ENCODE results near the gene NPDC1.

DNA sequence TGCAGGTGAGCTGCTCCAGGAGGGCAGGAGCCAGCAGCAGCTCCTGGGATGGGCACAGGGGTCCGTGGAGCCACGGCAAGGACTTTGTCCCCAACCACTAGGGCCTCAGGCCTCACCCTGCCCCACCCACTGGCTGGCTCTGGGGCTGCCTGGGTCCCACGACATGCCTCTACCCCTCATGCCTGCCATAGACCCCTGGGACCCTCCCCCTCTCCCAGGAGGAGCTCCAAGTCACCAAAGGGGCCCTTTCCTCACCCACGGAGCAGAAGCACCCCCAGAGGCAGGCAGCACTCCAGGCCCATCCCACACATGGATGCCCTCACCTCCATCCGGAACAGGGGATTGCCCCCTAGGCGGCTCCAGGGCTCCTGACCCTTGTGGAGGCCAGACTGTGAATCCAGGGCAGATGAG, 24.4 kb downstream of the NPDC1 start:
- TF ChIP-seq, protein P1, sequence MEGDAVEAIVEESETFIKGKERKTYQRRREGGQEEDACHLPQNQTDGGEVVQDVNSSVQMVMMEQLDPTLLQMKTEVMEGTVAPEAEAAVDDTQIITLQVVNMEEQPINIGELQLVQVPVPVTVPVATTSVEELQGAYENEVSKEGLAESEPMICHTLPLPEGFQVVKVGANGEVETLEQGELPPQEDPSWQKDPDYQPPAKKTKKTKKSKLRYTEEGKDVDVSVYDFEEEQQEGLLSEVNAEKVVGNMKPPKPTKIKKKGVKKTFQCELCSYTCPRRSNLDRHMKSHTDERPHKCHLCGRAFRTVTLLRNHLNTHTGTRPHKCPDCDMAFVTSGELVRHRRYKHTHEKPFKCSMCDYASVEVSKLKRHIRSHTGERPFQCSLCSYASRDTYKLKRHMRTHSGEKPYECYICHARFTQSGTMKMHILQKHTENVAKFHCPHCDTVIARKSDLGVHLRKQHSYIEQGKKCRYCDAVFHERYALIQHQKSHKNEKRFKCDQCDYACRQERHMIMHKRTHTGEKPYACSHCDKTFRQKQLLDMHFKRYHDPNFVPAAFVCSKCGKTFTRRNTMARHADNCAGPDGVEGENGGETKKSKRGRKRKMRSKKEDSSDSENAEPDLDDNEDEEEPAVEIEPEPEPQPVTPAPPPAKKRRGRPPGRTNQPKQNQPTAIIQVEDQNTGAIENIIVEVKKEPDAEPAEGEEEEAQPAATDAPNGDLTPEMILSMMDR (conservative IDR thresholded peaks at IDR 0.05; ENCODE audit: low read depth, low read length) = no peak
- no peak for TF ChIP-seq EZH2 (IDR thresholded peaks at IDR 0.05; ENCODE audit: borderline replicate concordance, low read depth, low read length, poor library complexity, severe bottlenecking)

Measured in A673 (cell line).